Islet of Langerhans (tissue), 1 donor: ENCODE measurements around the gene ZNF791.
A peak's percentile ranks its signal among the peaks of the same experiment; 100 is the strongest.
"Not testable (repeated sequence)": the region's sequence is repeated elsewhere in the genome, so short reads cannot be mapped to it uniquely, and the experiment has no call there.

Experiments used
- FAIRE-seq: peaks from one replicate; lab custom pipeline; 2011; peaks lifted over from hg19 to GRCh38; lab: Jason Lieb, UNC

The ZNF791 gene

DNA sequence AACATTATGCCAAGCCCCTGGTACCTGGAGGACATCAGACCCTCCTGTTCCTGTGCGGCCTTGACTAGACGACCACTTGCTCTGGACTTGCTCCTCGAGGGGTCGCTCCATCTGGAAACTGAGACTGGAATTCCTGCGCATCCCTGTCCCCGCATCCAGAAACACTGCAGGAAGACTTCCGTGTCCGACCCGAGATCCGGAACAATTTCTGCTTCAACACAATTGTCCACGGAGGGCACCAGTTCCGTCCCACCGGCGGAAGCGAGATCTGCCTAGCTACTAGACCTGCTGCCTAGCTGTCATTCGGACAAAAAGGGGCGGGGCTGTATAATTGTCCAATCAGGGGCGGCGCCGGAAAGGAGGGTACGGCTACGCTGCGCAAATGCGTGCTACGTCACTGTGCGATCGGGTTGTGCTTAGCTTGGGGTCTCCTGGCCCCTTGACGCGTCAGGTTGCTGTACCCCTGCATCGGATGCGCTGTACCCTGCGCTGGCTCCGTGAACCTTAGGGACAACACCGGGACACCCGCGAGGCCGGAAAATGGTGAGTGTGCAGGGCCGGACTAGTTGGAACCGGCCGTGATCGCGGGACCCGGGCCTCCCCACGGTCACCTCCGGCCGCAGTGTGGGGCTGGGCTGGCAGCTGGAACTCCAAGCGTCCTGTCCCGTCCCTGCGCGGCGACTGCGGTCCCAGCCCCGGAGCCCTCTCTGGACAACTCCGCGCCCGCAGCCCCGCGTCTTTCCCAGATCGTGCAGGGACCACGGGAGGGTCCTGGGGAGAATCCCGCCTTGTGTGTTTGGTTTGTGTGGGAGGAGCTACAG is at the start of gene ZNF791, which contains the start of gene ZNF490:
TSS of gene ZNF791 (plus strand) at position 381 of the 821 bp plus-strand sequence. CDS start at position 541, 160 bp downstream.
TSS of gene ZNF490 (minus strand) at position 274 of the 821 bp plus-strand sequence. CDS start at position 141, 133 bp downstream.
- peak; percentile 66 for FAIRE-seq

DNA sequence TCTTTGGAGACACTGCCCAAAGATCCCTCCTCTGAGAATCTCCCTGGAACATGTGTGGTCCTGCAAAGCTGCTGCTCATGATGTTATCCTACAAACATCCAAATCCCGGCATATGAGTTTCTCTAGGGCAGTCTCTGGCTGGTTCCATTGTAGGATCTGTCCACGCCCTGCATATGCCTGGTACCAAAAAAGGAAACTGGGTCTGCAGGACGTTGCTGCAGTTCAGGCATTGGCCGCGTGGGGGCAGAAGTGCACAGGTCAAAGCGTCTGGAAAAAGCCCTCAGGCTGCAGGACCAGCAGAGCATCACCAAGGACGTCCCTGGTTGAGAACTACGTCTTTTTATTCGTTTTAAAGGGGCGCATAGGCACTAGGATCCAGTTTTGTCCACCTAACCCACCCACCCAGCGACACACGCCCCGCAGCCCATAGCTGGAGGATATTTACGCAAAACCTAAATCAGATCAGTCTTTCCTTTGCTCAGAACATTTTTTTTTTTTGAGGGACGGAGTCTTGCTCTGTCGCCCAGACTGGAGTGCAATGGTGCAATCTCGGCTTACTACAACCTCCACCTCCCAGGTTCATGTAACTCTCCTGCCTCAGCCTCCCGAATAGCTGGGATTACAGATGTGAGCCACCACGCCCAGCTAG is 46.6 kb upstream of the ZNF791 start:
- FAIRE-seq, result peak; percentile 47

DNA sequence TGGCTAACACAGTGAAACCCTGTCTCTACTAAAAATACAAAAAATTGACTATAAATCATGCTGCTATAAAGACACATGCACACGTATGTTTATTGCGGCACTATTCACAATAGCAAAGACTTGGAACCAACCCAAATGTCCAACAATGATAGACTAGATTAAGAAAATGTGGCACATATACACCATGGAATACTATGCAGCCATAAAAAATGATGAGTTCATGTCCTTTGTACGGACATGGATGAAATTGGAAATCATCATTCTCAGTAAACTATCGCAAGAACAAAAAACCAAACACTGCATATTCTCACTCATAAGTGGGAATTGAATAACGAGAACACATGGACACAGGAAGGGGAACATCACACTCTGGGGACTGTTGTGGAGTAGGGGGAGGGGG is 44.3 kb upstream of the ZNF791 start:
- FAIRE-seq, result not testable (repeated sequence)

DNA sequence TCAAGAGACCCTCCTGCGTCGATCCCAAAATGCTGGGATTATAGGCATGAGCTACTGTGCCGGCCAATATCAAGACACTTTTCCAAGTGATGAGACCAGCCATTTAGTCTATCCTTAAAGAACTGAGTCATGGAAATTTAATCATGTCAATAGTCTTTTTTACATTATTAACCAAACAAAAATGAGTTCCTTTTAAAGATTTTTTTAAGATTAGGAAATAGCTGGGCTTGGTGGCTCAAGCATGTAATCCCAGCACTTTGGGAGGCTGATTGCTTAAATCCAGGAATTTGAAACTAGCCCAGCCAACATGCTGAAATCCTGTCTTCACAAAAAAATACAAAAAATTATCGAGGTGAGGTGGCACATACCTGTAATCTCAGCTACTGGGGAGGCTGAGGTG is 42.8 kb upstream of the ZNF791 start:
- no peak for FAIRE-seq

DNA sequence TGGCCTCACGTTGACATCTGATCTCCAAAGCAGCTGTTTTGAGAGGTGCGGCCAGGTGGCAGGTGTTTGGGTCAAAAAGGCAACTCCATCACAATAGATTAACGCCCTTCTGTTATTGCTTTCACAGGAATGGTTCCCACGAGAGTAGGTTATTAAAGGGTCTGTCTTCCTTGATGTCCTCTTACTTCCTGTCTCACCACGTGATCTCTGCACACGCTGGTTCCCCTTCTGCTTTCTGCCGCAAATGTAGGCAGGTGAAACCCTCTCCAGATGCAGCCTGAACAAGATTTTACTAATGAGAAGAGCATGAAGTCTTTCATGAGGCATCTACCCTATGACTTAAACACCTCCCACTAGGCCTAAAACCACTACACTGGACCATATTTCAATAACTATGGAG is 36.7 kb upstream of the ZNF791 start:
- no peak for FAIRE-seq

DNA sequence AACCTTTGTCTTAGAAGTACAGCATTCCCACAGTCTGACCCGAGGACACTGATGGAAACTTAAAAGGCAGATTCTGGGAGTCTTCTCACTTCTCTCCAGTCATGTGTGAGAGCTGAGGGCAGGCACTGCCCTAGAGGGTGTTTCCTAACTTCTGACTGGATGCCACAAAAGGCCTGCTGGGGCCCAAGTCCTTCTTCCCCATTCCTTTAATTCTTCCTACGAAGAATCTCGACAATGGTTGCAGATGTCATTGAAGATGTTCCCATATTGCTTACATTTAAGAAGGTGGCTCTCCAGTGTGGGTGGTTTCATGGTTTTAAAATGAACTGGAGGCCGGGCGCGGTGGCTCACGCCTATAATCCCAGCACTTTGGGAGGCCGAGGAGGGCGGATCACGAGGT is 32.1 kb upstream of the ZNF791 start:
- no peak for FAIRE-seq

DNA sequence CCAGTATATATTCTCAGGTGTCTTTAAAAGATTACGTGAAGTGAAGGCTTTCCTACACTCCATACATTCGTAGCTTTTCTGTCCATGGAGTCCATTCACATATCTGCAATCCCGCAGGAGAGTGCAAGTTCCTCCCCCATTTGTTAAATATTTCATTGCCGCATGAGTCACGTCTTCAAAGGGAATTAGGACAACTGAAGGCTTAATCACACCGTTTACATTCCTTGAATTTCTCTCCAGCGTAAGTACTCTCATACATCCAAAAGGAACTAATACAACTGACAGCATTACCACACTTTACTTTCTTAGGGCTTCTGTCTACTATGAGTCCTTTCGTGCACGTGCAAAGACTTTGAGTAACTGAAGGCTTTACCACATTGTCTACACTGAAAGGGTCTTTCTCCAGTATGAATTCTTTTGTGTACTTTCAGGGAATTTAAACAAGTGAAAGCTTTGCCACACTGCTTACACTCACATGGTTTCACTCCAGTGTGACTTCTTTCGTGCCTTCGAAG is 30.5 kb upstream of the ZNF791 start:
- FAIRE-seq, result no peak

DNA sequence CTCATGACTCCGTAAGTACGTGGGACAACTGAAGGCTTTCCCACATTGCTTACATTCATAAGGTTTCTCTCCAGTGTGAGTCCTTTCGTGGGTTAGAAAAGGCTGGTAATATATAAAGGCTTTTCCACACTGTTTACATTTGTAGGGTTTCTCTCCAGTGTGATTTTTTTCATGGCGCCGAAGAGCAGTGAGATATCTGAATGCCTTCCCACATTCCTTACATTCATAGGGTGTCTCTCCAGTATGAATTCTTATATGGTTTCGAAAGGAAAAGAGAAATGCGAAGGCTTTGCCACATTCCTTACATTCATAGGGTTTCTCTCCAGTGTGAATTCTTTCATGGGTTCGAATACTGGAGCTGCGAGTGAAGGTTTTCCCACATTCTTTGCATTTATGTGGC is 29.6 kb upstream of the ZNF791 start:
- no peak for FAIRE-seq

DNA sequence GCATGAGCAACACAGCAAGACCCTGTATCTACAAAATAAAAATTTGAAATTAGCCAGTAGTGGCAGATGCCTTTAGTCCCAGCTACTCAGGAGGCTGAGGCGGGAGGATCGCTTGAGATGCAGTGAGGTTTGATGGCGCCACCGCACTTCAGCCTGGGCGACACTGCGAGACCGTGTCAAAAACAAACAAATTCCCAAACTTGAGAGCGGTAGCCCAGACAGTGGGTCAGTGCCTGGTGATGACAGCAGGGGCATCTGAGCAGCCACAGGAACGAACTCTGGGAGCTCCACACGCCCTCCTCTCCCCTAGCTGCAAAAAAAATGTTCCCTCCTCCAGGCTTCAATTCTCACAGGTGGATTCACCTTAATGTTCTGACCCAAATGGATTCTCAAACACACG is 14.2 kb upstream of the ZNF791 start:
- no peak for FAIRE-seq

DNA sequence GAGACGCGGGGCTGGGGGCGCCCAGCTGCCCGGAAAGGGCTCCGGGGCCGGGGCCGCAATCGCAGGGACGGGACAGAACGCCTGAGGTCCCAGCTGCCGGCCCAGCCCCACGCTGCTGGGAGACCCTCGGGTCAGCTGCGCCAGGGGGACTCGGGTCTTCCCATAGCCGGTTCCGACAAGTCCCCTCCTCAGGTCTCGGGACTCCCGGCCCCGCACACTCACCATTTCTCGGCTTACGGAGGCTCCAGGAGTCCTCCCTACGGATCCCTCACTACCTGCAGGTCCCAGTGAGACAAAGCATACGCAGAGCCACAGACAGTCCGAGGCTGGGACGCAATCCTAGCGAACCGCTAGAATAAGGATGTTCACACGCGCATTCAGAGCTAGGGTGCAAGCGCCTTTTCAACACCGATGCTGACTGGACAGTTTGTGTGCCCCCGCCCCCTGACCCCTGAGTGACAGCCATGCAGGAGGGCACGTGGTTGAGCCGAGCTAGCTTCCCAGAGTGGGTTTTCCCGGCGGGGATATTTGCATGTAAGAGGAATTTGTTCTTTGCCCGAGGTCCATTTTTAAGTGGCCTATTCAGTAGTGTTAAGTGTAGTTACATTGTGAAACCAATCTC is 13.7 kb upstream of the ZNF791 start:
- no peak for FAIRE-seq

DNA sequence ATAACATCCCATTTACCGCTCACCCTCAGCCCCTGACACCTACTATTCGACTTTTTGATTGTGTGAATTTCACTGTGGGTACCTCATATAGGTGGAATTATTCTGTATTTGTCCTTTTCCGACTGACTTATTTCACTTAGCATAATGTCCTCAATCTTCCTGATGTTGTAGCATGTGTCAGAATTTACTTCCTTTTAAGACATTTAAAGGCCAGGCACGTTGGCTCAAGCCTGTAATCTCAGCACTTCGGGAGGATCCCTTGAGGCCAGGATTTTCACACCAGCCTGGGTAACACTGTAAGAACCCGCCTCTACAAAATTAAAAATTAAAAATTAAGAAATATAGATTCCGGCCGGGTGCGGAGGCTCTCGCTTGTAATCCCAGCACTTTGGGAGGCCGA is 13.1 kb upstream of the ZNF791 start:
- no peak for FAIRE-seq

DNA sequence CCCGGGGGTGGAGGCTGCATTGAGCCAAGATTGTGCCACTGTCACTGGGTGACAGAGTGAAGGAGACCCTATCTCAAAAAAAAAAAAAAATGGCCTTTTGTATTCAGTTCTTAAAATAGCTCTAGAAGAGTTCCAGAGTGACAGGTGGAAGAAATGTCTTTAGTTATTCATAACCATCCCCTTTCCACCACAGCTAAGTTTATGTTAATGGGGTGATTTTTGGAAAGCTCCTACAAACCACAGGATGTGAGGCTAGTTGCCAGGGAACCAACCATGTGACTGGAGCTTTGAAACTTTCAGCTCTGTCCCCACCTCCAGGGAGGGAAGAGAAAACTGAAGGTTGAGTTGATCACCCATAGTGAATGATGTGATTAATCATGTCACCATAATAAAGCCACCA is 7.0 kb upstream of the ZNF791 start:
- FAIRE-seq, result no peak

DNA sequence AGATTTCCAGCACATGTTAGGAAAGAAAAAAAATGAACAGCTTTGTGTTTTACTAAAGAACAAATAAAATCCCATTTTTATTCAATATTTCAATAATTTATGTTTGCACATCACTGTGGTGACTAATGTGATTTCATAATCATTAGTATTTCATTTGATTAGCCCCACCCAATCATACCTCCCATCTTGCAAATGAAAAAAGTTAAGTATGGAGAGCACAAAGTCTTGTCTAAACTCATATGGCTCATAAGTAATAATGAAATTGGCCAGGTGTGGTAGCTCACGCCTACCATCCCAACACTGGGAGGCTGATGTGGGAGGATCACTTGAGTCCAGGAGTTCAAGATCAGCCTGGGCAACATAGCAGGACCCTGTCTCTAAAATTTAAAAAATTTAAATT is 3.9 kb upstream of the ZNF791 start:
- no peak for FAIRE-seq

DNA sequence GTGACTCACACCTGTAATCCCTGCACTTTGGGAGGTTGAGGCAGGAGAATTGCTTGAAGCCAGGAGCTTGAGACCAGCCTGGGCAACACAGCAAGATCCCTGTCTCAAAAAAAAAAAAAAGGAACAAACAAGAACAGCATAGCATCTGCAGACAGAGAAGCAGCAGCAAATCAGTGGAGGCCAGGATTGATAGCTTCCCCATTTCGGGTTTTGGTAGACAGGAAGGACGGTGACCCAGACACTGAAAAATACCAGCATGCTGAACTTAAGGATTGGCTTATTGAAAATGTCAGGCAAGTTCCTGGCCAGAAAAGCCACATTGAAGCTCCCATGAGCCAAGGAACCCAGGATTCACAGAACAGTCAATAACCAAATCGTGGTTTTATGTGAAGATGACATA is 3.1 kb upstream of the ZNF791 start:
- no peak for FAIRE-seq

DNA sequence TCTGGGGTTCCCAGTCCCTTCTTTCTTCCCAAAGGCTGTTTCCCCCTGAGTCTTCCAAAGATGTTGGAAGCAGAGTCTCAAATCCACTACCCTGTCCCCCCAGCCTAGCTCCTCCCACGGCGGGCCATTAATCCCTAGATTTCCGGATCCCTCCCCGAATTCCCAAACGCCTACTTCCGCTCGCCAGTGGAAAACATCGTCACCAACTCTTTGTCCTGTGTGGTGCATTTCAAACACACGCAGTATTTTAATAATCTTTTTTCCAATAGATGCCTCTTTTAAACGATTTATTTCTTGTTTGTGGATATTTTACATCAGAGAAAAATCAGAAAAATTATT is 610 bp downstream of the ZNF791 start:
- no peak for FAIRE-seq

DNA sequence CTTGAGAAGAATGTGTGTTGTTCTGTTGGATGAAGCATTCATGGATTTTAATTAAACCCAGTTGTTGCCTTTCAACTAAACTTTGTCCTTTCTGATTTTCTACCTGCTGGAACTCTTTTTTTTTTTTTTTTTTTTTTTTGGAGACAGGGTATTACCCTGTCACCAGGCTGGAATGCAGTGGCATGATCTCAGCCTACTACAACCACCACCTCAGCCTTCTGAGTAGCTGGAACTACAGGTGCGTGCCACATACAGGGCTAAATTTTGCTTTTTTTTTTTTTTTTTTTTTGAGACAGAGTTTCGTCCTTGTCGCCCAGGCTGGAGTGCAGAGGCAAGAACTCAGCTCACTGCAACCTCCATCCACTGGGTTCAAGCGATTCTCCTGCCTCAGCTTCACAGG is 6.9 kb downstream of the ZNF791 start:
- no peak for FAIRE-seq

DNA sequence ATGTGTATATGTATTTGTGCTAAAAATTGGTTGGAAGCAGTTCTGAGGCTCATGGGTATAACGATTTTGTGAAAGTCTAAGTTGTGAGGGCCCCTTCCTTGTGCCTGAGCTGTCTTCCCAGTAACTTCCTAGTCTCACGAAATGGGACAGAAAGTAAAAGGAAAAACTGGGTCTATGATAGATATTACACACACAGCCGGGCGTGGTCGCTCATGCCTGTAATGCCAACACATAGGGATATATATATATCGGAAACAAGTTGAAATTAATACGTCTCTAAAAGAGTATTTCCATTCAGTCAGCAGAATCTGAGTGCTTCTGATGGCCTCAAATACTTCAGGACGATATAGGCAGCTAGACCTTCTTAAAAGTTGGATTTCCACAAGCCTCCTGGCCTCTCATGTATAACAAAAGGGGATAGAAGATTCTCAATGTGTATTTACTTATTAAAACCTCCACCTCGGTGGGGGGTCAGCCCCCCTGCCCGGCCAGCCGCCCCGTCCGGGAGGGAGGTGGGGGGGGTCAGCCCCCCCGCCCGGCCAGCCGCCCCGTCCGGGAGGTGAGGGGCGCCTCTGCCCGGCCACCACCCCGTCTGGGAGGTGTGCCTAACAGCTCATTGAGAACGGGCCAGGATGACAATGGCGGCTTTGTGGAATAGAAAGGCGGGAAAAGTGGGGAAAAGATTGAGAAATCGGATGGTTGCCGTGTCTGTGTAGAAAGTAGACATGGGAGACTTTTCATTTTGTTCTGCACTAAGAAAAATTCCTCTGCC is 10.7 kb downstream of the ZNF791 start:
- FAIRE-seq, result not testable (repeated sequence)

DNA sequence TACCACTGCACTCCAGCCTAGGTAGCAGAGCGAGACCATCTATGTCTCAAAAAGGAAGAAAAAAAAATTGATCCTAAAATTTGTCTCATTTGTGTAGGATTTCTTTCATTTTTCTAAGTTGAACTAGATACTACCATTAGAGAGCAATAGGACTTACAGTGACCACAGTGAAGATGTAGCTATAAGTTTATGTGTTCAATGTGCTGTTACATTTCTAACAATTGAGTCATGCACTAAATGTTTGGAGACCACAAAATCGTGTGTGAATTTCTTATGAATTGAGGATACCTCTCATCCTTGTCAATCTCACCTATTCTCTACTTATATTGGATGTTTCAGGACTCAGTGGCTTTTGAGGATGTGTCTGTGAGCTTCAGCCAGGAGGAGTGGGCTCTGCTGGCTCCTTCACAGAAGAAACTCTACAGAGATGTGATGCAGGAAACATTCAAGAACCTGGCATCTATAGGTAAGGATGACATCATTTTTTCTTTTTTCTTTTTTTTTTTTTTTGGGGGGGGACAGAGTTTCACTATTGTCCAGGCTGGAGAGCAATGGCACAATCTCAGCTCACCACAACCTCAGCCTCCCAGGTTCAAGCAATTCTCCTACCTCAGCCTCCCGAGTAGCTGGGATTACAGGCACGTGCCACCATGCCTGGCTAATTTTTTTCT is 12.8 kb downstream of the ZNF791 start:
- FAIRE-seq, result no peak

DNA sequence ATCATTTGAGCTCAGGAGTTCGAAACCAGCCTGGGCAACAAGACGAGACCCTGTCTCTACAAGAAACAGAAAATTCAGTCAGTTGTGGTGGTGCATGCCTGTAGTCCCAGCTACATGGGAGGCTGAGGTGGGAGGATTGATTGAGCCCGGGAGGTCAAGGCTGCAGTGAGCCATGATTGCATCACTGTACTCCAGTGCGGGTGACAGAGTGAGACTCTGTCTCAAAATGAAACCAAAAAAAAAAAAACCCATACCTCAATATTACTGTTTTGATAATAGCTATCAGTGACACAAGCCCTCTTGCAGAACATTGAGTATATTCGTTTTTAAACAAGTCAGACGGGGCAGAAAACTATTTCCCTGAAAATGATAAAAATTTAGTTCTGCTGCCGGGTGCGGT is 16.2 kb downstream of the ZNF791 start:
- FAIRE-seq, result no peak

DNA sequence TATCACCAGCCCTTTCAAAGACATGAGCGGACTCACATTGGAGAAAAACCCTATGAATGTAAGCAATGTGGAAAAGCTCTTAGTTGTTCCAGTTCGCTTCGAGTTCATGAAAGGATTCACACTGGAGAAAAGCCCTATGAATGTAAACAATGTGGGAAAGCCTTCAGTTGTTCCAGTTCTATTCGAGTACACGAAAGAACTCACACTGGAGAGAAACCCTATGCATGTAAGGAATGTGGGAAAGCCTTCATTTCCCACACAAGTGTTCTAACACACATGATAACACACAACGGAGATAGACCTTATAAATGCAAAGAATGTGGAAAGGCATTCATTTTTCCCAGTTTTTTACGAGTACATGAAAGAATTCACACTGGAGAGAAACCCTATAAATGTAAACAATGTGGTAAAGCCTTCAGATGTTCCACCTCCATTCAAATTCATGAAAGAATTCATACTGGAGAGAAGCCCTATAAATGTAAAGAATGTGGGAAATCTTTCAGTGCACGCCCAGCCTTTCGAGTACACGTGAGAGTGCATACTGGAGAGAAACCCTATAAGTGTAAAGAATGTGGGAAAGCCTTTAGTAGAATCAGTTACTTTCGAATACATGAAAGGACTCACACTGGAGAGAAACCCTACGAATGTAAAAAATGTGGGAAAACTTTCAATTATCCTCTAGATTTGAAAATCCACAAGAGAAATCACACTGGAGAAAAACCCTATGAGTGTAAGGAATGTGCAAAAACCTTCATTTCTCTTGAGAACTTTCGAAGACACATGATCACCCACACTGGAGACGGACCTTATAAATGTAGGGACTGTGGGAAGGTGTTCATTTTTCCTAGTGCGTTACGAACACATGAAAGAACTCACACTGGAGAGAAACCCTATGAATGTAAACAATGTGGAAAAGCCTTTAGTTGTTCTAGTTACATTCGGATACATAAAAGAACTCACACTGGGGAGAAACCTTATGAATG is 17.6 kb downstream of the ZNF791 start:
- no peak for FAIRE-seq

DNA sequence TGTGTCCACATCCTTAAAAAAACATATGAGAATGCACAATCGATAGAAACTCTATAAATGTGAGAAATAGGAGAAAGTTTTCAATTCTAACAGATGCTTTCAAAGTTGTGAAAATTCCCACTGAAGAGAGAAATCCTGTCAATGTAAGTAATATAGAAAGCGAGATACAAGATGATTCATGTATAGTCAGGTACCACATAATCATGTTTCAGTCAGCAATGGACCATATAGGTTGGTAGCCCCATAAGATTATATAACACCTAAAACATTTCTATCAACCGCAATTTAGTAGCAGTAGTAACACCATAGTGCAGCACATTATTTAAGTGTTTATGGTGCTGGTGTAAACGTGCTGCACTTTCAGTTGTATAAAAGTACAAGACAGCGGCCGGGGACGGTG is 18.5 kb downstream of the ZNF791 start:
- FAIRE-seq, result no peak
